ENCODE results near the gene HLA-DQA1. TPM values are rescaled to one million over a fixed set of nuclear protein-coding genes. Genes with fewer than 3 reads are reported as not detected.
"Not testable (repeated sequence)": the region's sequence is repeated elsewhere in the genome, so short reads cannot be mapped to it uniquely, and the experiment has no call there.

The HLA-DQA1 gene
- total RNA-seq, 4 donors from 2014 or later = 0.67 to 36.3 (median 1.5) TPM; not detected in 1

GRCh38 chr6:32642720-32643106 lies 5.5 kb downstream of the HLA-DQA1 start:
- no peaks in the 10 kb centered on the region for H3K9me3 ChIP-seq
- no peak overlapping the region for H3K27ac ChIP-seq
- no peaks in the 10 kb centered on the region for H3K27me3 ChIP-seq
- H3K4me3 ChIP-seq = no peak overlapping the region
- TF ChIP-seq POLR2A (IDR thresholded peaks at IDR 0.05) (no peak), CTCF (IDR thresholded peaks at IDR 0.05) (no peak)
- DNase-seq = no peak
- no peaks in the 10 kb centered on the region for H3K36me3 ChIP-seq
- no peaks in the 10 kb centered on the region for H3K4me1 ChIP-seq

GRCh38 chr6:32643904-32644303 lies 6.7 kb downstream of the HLA-DQA1 start:
- Histone ChIP-seq H3K9me3 (no peaks in the 10 kb centered on the region), H3K27me3 (no peaks in the 10 kb centered on the region), H3K36me3 (no peaks in the 10 kb centered on the region), H3K27ac (no peak overlapping the region), H3K4me3 (no peak overlapping the region), H3K4me1 (no peaks in the 10 kb centered on the region)
- no peak for DNase-seq
- TF ChIP-seq CTCF (IDR thresholded peaks at IDR 0.05) (no peak), POLR2A (IDR thresholded peaks at IDR 0.05) (no peak)

- H3K36me3 ChIP-seq = no peaks in the 10 kb centered on the region
- H3K9me3 ChIP-seq = no peaks in the 10 kb centered on the region
- TF ChIP-seq POLR2A (IDR thresholded peaks at IDR 0.05) (no peak), CTCF (IDR thresholded peaks at IDR 0.05) (no peak)
- H3K4me1 ChIP-seq = no peaks in the 10 kb centered on the region
- H3K4me3 ChIP-seq = no peak overlapping the region
- DNase-seq = no peak
- no peak overlapping the region for H3K27ac ChIP-seq
- H3K27me3 ChIP-seq = no peaks in the 10 kb centered on the region
Measured at GRCh38 chr6:32645047-32645703, 8.0 kb downstream of the HLA-DQA1 start.

GRCh38 chr6:32655203-32655710 lies 18.1 kb downstream of the HLA-DQA1 start:
- no peaks in the 10 kb centered on the region for H3K36me3 ChIP-seq
- H3K27ac ChIP-seq = no peak overlapping the region
- no peak for DNase-seq
- no peaks in the 10 kb centered on the region for H3K4me1 ChIP-seq
- H3K27me3 ChIP-seq = no peaks in the 10 kb centered on the region
- H3K9me3 ChIP-seq = no peaks in the 10 kb centered on the region
- no peak overlapping the region for H3K4me3 ChIP-seq
- TF ChIP-seq POLR2A (IDR thresholded peaks at IDR 0.05) = no peak
- no peak for TF ChIP-seq CTCF (IDR thresholded peaks at IDR 0.05)

- H3K27ac ChIP-seq, H3K36me3 ChIP-seq, H3K4me1 ChIP-seq, DNase-seq, H3K9me3 ChIP-seq, H3K4me3 ChIP-seq, H3K27me3 ChIP-seq: not testable (repeated sequence)
Measured at GRCh38 chr6:32657329-32657728, 20.1 kb downstream of the HLA-DQA1 start.

GRCh38 chr6:32657819-32658218 lies 20.6 kb downstream of the HLA-DQA1 start:
- H3K27ac ChIP-seq = peak overlapping the region in 1 of 4 donors; percentile 49
- not testable (repeated sequence) for H3K4me3 ChIP-seq, H3K9me3 ChIP-seq, H3K4me1 ChIP-seq, DNase-seq, H3K36me3 ChIP-seq, H3K27me3 ChIP-seq
